ENCODE results near the gene ACTR5.
A peak's percentile ranks its signal among the peaks of the same experiment; 100 is the strongest.

The ACTR5 gene

DNA sequence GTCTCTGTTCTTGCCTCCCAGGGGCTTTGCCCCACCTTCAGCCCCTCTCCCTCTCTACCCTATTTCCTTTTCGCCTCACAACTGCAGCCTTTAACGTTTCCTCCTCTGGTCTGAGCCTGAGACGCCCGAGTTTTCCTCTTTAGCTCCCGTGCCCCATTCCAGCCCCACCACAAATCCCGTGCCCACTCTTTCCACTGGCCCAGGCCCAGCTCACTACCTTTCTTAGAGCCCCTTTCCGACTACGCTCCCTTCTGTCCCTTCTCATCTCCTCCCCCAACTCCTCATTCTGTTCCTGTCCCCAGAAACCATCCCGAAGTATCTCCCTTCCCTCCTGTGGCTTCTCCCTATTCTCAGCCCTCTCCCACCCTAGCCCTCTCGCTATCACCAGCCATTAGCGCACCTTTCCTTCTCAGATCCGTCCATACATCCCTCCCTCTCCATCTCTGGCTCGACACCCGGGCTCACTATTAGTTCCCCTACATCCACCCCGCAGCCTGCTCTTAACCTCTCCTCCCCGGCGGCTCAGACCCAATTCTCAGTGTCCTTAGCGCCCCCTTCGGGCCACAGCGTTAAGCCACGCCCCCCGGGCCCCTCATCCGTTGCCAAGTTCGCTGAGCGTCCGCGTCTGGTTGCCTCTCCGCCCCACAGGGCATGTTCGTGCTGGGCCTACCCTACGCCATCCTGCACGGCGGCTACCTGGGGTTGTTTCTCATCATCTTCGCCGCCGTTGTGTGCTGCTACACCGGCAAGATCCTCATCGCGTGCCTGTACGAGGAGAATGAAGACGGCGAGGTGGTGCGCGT, 21.3 kb upstream of the ACTR5 start:
- no peak overlapping the region for H2BK12ac ChIP-seq (ENCODE audit: low read length)
- peak; percentile 80 for DNase-seq (ENCODE audit: low spot score)
- H2BK5ac ChIP-seq (ENCODE audit: low read length), result no peak overlapping the region
- peak overlapping the region; percentile 69 for H2BK120ac ChIP-seq (ENCODE audit: low read depth, low read length)
- peak overlapping the region; percentile 79 for H2AK5ac ChIP-seq (ENCODE audit: low read depth, low read length)
- peaks cover 13 to 29% of the 10 kb centered on the region in 2 donors for H3K4me1 ChIP-seq (ENCODE audit: control insufficient read depth in 2 of 2, insufficient read depth in 1 of 2, low read depth in 1 of 2, low read length in 2 of 2)
- H3K9me3 ChIP-seq (replicated peaks in 1 of 2; ENCODE audit: control insufficient read depth in 2 of 2, insufficient read depth in 1 of 2, low read depth in 1 of 2, low read length in 2 of 2), result peaks cover 15 to 16% of the 10 kb centered on the region in 2 donors
- H3K27ac ChIP-seq (replicated peaks; ENCODE audit: low read length), result no peak overlapping the region
- H2AFZ ChIP-seq (ENCODE audit: low read length), result peak overlapping the region; percentile 81
- no CpG with 5 or more reads among the region's 43 CpGs for WGBS, 2 donors (ENCODE audit: extremely low coverage in 2 of 2, insufficient read length in 2 of 2, insufficient replicate concordance in 1 of 2)
- H4K91ac ChIP-seq (ENCODE audit: low read depth, low read length, poor library complexity), result no peak overlapping the region
- H3K18ac ChIP-seq (ENCODE audit: low read length), result peak overlapping the region; percentile 81
- peak overlapping the region; percentile 1 to 54 for H3K4me3 ChIP-seq (ENCODE audit: low read length in 2 of 2)
- no peak overlapping the region for H3K4me2 ChIP-seq (ENCODE audit: insufficient read depth, low read length, poor library complexity, severe bottlenecking)
- peak overlapping the region; percentile 82 for H3K23ac ChIP-seq (ENCODE audit: low read depth, low read length, poor library complexity)
- peak overlapping the region; percentile 54 for H2BK15ac ChIP-seq (ENCODE audit: low read length)
- no peak overlapping the region for H4K8ac ChIP-seq (ENCODE audit: low read depth, low read length)
- no peaks in the 10 kb centered on the region for H3K79me1 ChIP-seq (ENCODE audit: low read depth, low read length)
- H3K27me3 ChIP-seq (ENCODE audit: control insufficient read depth in 3 of 3, insufficient read depth in 3 of 3, low read depth in 1 of 3, low read length in 3 of 3), result peaks cover 74 to 100% (median 98%) of the 10 kb centered on the region in 3 experiments
- H3K4ac ChIP-seq (ENCODE audit: low read length), result no peak overlapping the region
- no peak overlapping the region for H3K9ac ChIP-seq (ENCODE audit: low read depth, low read length, poor library complexity)
- no peaks in the 10 kb centered on the region for H3K36me3 ChIP-seq (replicated peaks in 1 of 2; ENCODE audit: control insufficient read depth in 2 of 2, insufficient read depth in 2 of 2, low read length in 2 of 2)
- H3K14ac ChIP-seq (ENCODE audit: low read length), result peak overlapping the region; percentile 14

DNA sequence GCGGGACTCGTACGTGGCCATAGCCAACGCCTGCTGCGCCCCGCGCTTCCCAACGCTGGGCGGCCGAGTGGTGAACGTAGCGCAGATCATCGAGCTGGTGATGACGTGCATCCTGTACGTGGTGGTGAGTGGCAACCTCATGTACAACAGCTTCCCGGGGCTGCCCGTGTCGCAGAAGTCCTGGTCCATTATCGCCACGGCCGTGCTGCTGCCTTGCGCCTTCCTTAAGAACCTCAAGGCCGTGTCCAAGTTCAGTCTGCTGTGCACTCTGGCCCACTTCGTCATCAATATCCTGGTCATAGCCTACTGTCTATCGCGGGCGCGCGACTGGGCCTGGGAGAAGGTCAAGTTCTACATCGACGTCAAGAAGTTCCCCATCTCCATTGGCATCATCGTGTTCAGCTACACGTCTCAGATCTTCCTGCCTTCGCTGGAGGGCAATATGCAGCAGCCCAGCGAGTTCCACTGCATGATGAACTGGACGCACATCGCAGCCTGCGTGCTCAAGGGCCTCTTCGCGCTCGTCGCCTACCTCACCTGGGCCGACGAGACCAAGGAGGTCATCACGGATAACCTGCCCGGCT, 20.6 kb upstream of the ACTR5 start:
- Histone ChIP-seq H3K23ac (ENCODE audit: low read depth, low read length, poor library complexity) (peak overlapping the region; percentile 78), H2AK5ac (ENCODE audit: low read depth, low read length) (peak overlapping the region; percentile 86), H3K4me2 (ENCODE audit: insufficient read depth, low read length, poor library complexity, severe bottlenecking) (no peak overlapping the region), H3K27me3 (ENCODE audit: control insufficient read depth in 3 of 3, insufficient read depth in 3 of 3, low read depth in 1 of 3, low read length in 3 of 3) (peaks cover 72 to 94% (median 92%) of the 10 kb centered on the region in 3 experiments), H3K9me3 (replicated peaks in 1 of 2; ENCODE audit: control insufficient read depth in 2 of 2, insufficient read depth in 1 of 2, low read depth in 1 of 2, low read length in 2 of 2) (peaks cover 15 to 16% of the 10 kb centered on the region in 2 donors), H4K8ac (ENCODE audit: low read depth, low read length) (no peak overlapping the region), H3K79me1 (ENCODE audit: low read depth, low read length) (no peaks in the 10 kb centered on the region), H3K18ac (ENCODE audit: low read length) (peak overlapping the region; percentile 41), H2BK12ac (ENCODE audit: low read length) (no peak overlapping the region), H3K4me1 (ENCODE audit: control insufficient read depth in 2 of 2, insufficient read depth in 1 of 2, low read depth in 1 of 2, low read length in 2 of 2) (peaks cover 13 to 29% of the 10 kb centered on the region in 2 donors), H2BK120ac (ENCODE audit: low read depth, low read length) (no peak overlapping the region), H3K14ac (ENCODE audit: low read length) (peak overlapping the region; percentile 84), H3K4me3 (ENCODE audit: low read length in 2 of 2) (peak overlapping the region; percentile 1 to 54), H3K27ac (replicated peaks; ENCODE audit: low read length) (no peak overlapping the region), H3K9ac (ENCODE audit: low read depth, low read length, poor library complexity) (peak overlapping the region; percentile 22), H2BK5ac (ENCODE audit: low read length) (peak overlapping the region; percentile 40), H3K36me3 (replicated peaks in 1 of 2; ENCODE audit: control insufficient read depth in 2 of 2, insufficient read depth in 2 of 2, low read length in 2 of 2) (no peaks in the 10 kb centered on the region), H2BK15ac (ENCODE audit: low read length) (peak overlapping the region; percentile 62), H3K4ac (ENCODE audit: low read length) (no peak overlapping the region), H2AFZ (ENCODE audit: low read length) (peak overlapping the region; percentile 84), H4K91ac (ENCODE audit: low read depth, low read length, poor library complexity) (no peak overlapping the region)
- no CpG with 5 or more reads among the region's 46 CpGs for WGBS, 2 donors (ENCODE audit: extremely low coverage in 2 of 2, insufficient read length in 2 of 2, insufficient replicate concordance in 1 of 2)
- no peak for DNase-seq (ENCODE audit: low spot score)

DNA sequence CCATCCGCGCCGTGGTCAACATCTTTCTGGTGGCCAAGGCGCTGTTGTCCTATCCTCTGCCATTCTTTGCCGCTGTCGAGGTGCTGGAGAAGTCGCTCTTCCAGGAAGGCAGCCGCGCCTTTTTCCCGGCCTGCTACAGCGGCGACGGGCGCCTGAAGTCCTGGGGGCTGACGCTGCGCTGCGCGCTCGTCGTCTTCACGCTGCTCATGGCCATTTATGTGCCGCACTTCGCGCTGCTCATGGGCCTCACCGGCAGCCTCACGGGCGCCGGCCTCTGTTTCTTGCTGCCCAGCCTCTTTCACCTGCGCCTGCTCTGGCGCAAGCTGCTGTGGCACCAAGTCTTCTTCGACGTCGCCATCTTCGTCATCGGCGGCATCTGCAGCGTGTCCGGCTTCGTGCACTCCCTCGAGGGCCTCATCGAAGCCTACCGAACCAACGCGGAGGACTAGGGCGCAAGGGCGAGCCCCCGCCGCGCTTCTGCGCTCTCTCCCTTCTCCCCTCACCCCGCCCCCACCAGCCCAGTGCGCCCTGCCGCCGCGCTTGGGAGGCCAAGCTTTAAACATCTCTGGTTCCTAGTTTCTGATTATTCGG, 20.0 kb upstream of the ACTR5 start:
- no peak for DNase-seq (ENCODE audit: low spot score)
- H4K91ac ChIP-seq (ENCODE audit: low read depth, low read length, poor library complexity), result no peak overlapping the region
- H3K4me3 ChIP-seq (ENCODE audit: low read length in 2 of 2), result peak overlapping the region in 1 of 2 donors; percentile 4

More for the DNA sequence above, 20.0 kb upstream of the ACTR5 start:
- Histone ChIP-seq H2AFZ (ENCODE audit: low read length) (peak overlapping the region; percentile 84), H2BK15ac (ENCODE audit: low read length) (peak overlapping the region; percentile 62), H3K36me3 (replicated peaks in 1 of 2; ENCODE audit: control insufficient read depth in 2 of 2, insufficient read depth in 2 of 2, low read length in 2 of 2) (no peaks in the 10 kb centered on the region), H3K18ac (ENCODE audit: low read length) (peak overlapping the region; percentile 86), H3K9me3 (replicated peaks in 1 of 2; ENCODE audit: control insufficient read depth in 2 of 2, insufficient read depth in 1 of 2, low read depth in 1 of 2, low read length in 2 of 2) (peaks cover 15 to 16% of the 10 kb centered on the region in 2 donors), H3K4ac (ENCODE audit: low read length) (peak overlapping the region; percentile 20), H3K4me2 (ENCODE audit: insufficient read depth, low read length, poor library complexity, severe bottlenecking) (peak overlapping the region; percentile 31), H3K23ac (ENCODE audit: low read depth, low read length, poor library complexity) (peak overlapping the region; percentile 78), H2BK120ac (ENCODE audit: low read depth, low read length) (no peak overlapping the region), H3K27me3 (ENCODE audit: control insufficient read depth in 3 of 3, insufficient read depth in 3 of 3, low read depth in 1 of 3, low read length in 3 of 3) (peaks cover 68 to 90% (median 88%) of the 10 kb centered on the region in 3 experiments), H4K8ac (ENCODE audit: low read depth, low read length) (no peak overlapping the region), H3K79me1 (ENCODE audit: low read depth, low read length) (no peaks in the 10 kb centered on the region), H3K9ac (ENCODE audit: low read depth, low read length, poor library complexity) (peak overlapping the region; percentile 22), H3K4me1 (ENCODE audit: control insufficient read depth in 2 of 2, insufficient read depth in 1 of 2, low read depth in 1 of 2, low read length in 2 of 2) (peaks cover 13 to 25% of the 10 kb centered on the region in 2 donors), H3K27ac (replicated peaks; ENCODE audit: low read length) (no peak overlapping the region), H2BK12ac (ENCODE audit: low read length) (peak overlapping the region; percentile 44), H3K14ac (ENCODE audit: low read length) (peak overlapping the region; percentile 84), H2BK5ac (ENCODE audit: low read length) (peak overlapping the region; percentile 40), H2AK5ac (ENCODE audit: low read depth, low read length) (peak overlapping the region; percentile 86)
- WGBS, 2 donors (ENCODE audit: extremely low coverage in 2 of 2, insufficient read length in 2 of 2, insufficient replicate concordance in 1 of 2), result no CpG with 5 or more reads among the region's 56 CpGs
